IMR-90 (cell line): ENCODE results near the gene GNG7. TPM values are rescaled to one million over a fixed set of nuclear protein-coding genes. Genes with fewer than 3 reads are reported as not detected.

ENCODE experiments used
- ATAC-seq: fragments of 200-7000 bp; cut with Tn5 transposase; 2 replicates; pipeline ENCODE4 v1.9.1; 2020; ENCODE audit warnings: low read depth, mild to moderate bottlenecking, moderate library complexity
- BruUV-seq: library from RNA; stranded (reverse); fragments of 400-500 nt; replicated peaks from 2 replicates; lab custom pipeline; 2021; lab: Mats Ljungman, UMichigan
- CTCF ChIA-PET: fragments of 300-600 bp; formaldehyde crosslinking; extraction: SDS; loops from one replicate; lab custom pipeline; 2021; ENCODE audit warnings: antibody characterized with exemption; lab: Yijun Ruan, JAX
- POLR2A ChIA-PET: fragments of 300-600 bp; sonication (Branson Sonifier 250); formaldehyde crosslinking; loops from one replicate; lab custom pipeline; 2022; ENCODE audit warnings: antibody characterized with exemption; ENCODE audit not compliant: unreplicated experiment; lab: Charles Lee
- DNase-seq: peaks from one replicate; pipeline ENCODE4 v3.0.0; 2013
- H2AFZ ChIP-seq: replicated peaks from 2 replicates; pipeline ENCODE3; 2013; ENCODE audit warnings: low read length, mild to moderate bottlenecking; ENCODE audit not compliant: poor library complexity
- H2AK5ac ChIP-seq: 2 replicates; pipeline ENCODE4 v1.6.1; 2013; ENCODE audit warnings: low read depth, low read length, inconsistent platforms
- H2AK9ac ChIP-seq: replicated peaks from 2 replicates; pipeline ENCODE3; 2013; ENCODE audit warnings: mild to moderate bottlenecking, low read depth, low read length, moderate library complexity; ENCODE audit not compliant: poor library complexity
- H2BK120ac ChIP-seq: 2 replicates; pipeline ENCODE4 v1.6.1; 2013; ENCODE audit warnings: low read depth, low read length, inconsistent platforms
- H2BK15ac ChIP-seq: 3 replicates; pipeline ENCODE4 v1.6.1; 2013; ENCODE audit warnings: low read depth, low read length, inconsistent platforms
- H2BK20ac ChIP-seq: 2 replicates; pipeline ENCODE4 v1.6.1; 2013; ENCODE audit warnings: low read depth, mild to moderate bottlenecking, inconsistent platforms, low read length, moderate library complexity
- H2BK5ac ChIP-seq: 2 replicates; pipeline ENCODE4 v1.6.1; 2013; ENCODE audit warnings: mild to moderate bottlenecking, low read depth, low read length, inconsistent platforms; ENCODE audit not compliant: poor library complexity, severe bottlenecking
- H3K14ac ChIP-seq: replicated peaks from 2 replicates; pipeline ENCODE4 v1.6.1; 2013; ENCODE audit warnings: low read depth, low read length, inconsistent platforms
- H3K18ac ChIP-seq: 2 replicates; pipeline ENCODE4 v1.6.1; 2013; ENCODE audit warnings: low read depth, low read length, control low read depth
- H3K23ac ChIP-seq: 2 replicates; pipeline ENCODE4 v1.6.1; 2013; ENCODE audit warnings: low read depth, low read length, inconsistent platforms
- H3K27ac ChIP-seq: 2 replicates; pipeline ENCODE4 v1.5.1; 2013; ENCODE audit warnings: mild to moderate bottlenecking, control low read depth, low read length; ENCODE audit not compliant: insufficient read depth
- H3K27me3 ChIP-seq: 2 replicates; pipeline ENCODE4 v1.6.1; 2013; ENCODE audit warnings: low read length; ENCODE audit not compliant: control insufficient read depth, insufficient read depth
- H3K36me3 ChIP-seq: 2 replicates; pipeline ENCODE4 v1.6.1; 2013; ENCODE audit warnings: low read length, mixed read lengths; ENCODE audit not compliant: control insufficient read depth, insufficient read depth
- H3K4ac ChIP-seq: 2 replicates; pipeline ENCODE4 v1.6.1; 2013; ENCODE audit warnings: low read depth, low read length, inconsistent platforms
- H3K4me1 ChIP-seq: 2 replicates; pipeline ENCODE4 v1.6.1; 2013; ENCODE audit warnings: low read length, mixed read lengths; ENCODE audit not compliant: control insufficient read depth, insufficient read depth
- H3K4me2 ChIP-seq: 2 replicates; pipeline ENCODE4 v1.6.1; 2013; ENCODE audit warnings: low read depth, mild to moderate bottlenecking, control low read depth, low read length, moderate library complexity
- H3K4me3 ChIP-seq: 2 replicates; pipeline ENCODE4 v1.5.1; 2013; ENCODE audit warnings: low read depth, mild to moderate bottlenecking, control low read depth, low read length, moderate library complexity; ENCODE audit not compliant: insufficient read depth
- H3K56ac ChIP-seq: 2 replicates; pipeline ENCODE4 v1.6.1; 2013; ENCODE audit warnings: low read length, inconsistent platforms; ENCODE audit not compliant: insufficient read depth; ENCODE audit errors: extremely low read depth
- H3K79me1 ChIP-seq, 2 experiments: 2 replicates each; pipeline ENCODE4 v1.6.1; 2013; ENCODE audit warnings: low read length in 2 of 2, inconsistent platforms in 1 of 2, low read depth in 1 of 2
- H3K9ac ChIP-seq: 2 replicates; pipeline ENCODE4 v1.6.1; 2013; ENCODE audit warnings: low read depth, low read length, control low read depth
- H3K9me1 ChIP-seq: 2 replicates; pipeline ENCODE4 v1.6.1; 2013; ENCODE audit warnings: low read length, inconsistent platforms; ENCODE audit not compliant: insufficient read depth
- H3K9me3 ChIP-seq: 2 replicates; pipeline ENCODE4 v1.6.1; 2013; ENCODE audit warnings: low read length; ENCODE audit not compliant: control insufficient read depth, insufficient read depth
- H4K20me1 ChIP-seq: 2 replicates; pipeline ENCODE4 v1.6.1; 2013; ENCODE audit warnings: low read length, inconsistent platforms; ENCODE audit not compliant: insufficient read depth
- H4K5ac ChIP-seq: 2 replicates; pipeline ENCODE4 v1.6.1; 2013; ENCODE audit warnings: mild to moderate bottlenecking, low read depth, low read length, control low read depth
- H4K8ac ChIP-seq, 2 experiments: 2 replicates each; pipeline ENCODE4 v1.6.1; 2013; ENCODE audit warnings: low read depth in 2 of 2, low read length in 2 of 2, control low read depth in 1 of 2, inconsistent platforms in 1 of 2
- H4K91ac ChIP-seq: 2 replicates; pipeline ENCODE4 v1.6.1; 2013; ENCODE audit warnings: low read depth, low read length, inconsistent platforms; ENCODE audit not compliant: insufficient read depth
- BHLHE40 ChIP-seq: fragments of 150-350 bp; IDR thresholded peaks from 2 replicates; pipeline ENCODE4 v1.6.1; 2016; ENCODE audit warnings: mild to moderate bottlenecking, low read depth, low read length
- CEBPB ChIP-seq: IDR thresholded peaks from 2 replicates; pipeline ENCODE4 v1.6.1; 2012; ENCODE audit warnings: low read depth, low read length, improper control_type of control experiment
- CHD1 ChIP-seq: IDR thresholded peaks from 2 replicates; pipeline ENCODE4 v1.6.1; 2012; ENCODE audit warnings: low read depth, low read length, improper control_type of control experiment
- FOS ChIP-seq: fragments of 150-350 bp; IDR thresholded peaks from 2 replicates; pipeline ENCODE4 v1.6.1; 2016; ENCODE audit warnings: low read depth, low read length
- MAFK ChIP-seq: IDR thresholded peaks from 2 replicates; pipeline ENCODE4 v1.6.1; 2012; ENCODE audit warnings: low read depth, low read length, improper control_type of control experiment
- MAZ ChIP-seq: IDR thresholded peaks from 2 replicates; pipeline ENCODE4 v1.6.1; 2012; ENCODE audit warnings: low read depth, mild to moderate bottlenecking, low read length, improper control_type of control experiment, moderate library complexity, borderline replicate concordance
- MXI1 ChIP-seq: IDR thresholded peaks from 2 replicates; pipeline ENCODE4 v1.6.1; 2012; ENCODE audit warnings: low read depth, mild to moderate bottlenecking, low read length, moderate library complexity, borderline replicate concordance
- NFE2L2 ChIP-seq: fragments of 150-350 bp; IDR thresholded peaks from 2 replicates; pipeline ENCODE4 v1.6.1; 2016; ENCODE audit warnings: low read depth, mild to moderate bottlenecking, low read length
- POLR2A ChIP-seq: IDR thresholded peaks from 2 replicates; pipeline ENCODE4 v1.6.1; 2012; ENCODE audit warnings: mild to moderate bottlenecking, low read depth, low read length
- RAD21 ChIP-seq: IDR thresholded peaks from 2 replicates; pipeline ENCODE4 v1.6.1; 2012; ENCODE audit warnings: low read length, improper control_type of control experiment
- RCOR1 ChIP-seq: IDR thresholded peaks from 2 replicates; pipeline ENCODE4 v1.6.1; 2012; ENCODE audit warnings: mild to moderate bottlenecking, low read length, improper control_type of control experiment; ENCODE audit not compliant: insufficient replicate concordance
- WGBS, 2 experiments: methylation state at CpG; one replicate each; pipeline versions ENCODE4 v1.1.5 to v1.1.7; 2013; ENCODE audit warnings: missing lambda C conversion rate in 2 of 2; ENCODE audit not compliant: insufficient read length in 1 of 2; ENCODE audit errors: extremely low coverage in 2 of 2; 5-methylcytosine and 5-hydroxymethylcytosine counted together
- dilution Hi-C: fragments of 300-500 bp; cut with HindIII; formaldehyde crosslinking; loops from one replicate; pipeline ENCODE4 v1.14.3; 2018; ENCODE audit warnings: low sequenced_read_pairs; ENCODE audit not compliant: unreplicated experiment
- in situ Hi-C: fragments of 300-500 bp; cut with MboI; formaldehyde crosslinking; loops from 3 replicates; pipeline ENCODE4 v1.14.3; 2019; ENCODE audit warnings: low sequenced_read_pairs, inconsistent platforms, mixed read lengths
- intact Hi-C: fragments of 100-400 bp; cut with micrococcal nuclease; formaldehyde crosslinking; loops from 2 replicates; pipeline ENCODE4 v1.10.0; 2022
- polyA plus RNA-seq, 3 experiments: library from polyadenylated mRNA; depleted of rRNA; stranded (reverse); fragments of >200 nt; gene quantifications; 2 replicates each; pipeline ENCODE4 v1.2.3, GENCODE V29; 2012; ENCODE audit warnings: low replicate concordance in 1 of 3
- total RNA-seq: library from RNA; depleted of rRNA; stranded (reverse); fragments of >200 nt; gene quantifications from 2 replicates; pipeline ENCODE4 v1.2.3, GENCODE V29; 2012
- TF ChIP-seq, protein P1 (sequence below): conservative IDR thresholded peaks from 2 replicates; pipeline ENCODE4 v1.5.1; 2012; ENCODE audit warnings: mild to moderate bottlenecking, low read depth, low read length, improper control_type of control experiment
- TF ChIP-seq, protein P2 (sequence below): fragments of 150-350 bp; IDR thresholded peaks from 2 replicates; pipeline ENCODE4 v1.6.1; 2017; ENCODE audit warnings: mild to moderate bottlenecking, antibody characterized with exemption, low read length, low read depth
- TF ChIP-seq, protein P3 (sequence below): fragments of 150-350 bp; IDR thresholded peaks from 2 replicates; pipeline ENCODE4 v1.6.1; 2016; ENCODE audit warnings: low read depth, mild to moderate bottlenecking, low read length, moderate library complexity, borderline replicate concordance

GNG7 gene
- total and polyA plus RNA-seq, 2 of the 4 experiments (the other 2 are of a cell fraction), result under 0.01 to 0.21 TPM

- no peak overlapping the region for H4K5ac ChIP-seq
- in situ Hi-C loops (loop anchor here (10.0 kb wide), 1 partner anchor 343 kb away; no protein-coding TSS in a partner anchor), intact Hi-C loops (no loop called here), dilution Hi-C loops (no loop called here)
- CTCF ChIA-PET, result interaction anchor here (1.2 kb wide), 1 partner anchor 38 kb away, joined by 3 read pairs; no protein-coding TSS in a partner anchor
- no peaks in the 10 kb centered on the region for H4K20me1 ChIP-seq
- H2BK120ac ChIP-seq, result no peak overlapping the region
- H2AK5ac ChIP-seq, result peak overlapping the region; percentile 64
- no peak overlapping the region for H3K14ac ChIP-seq
- H3K79me1 ChIP-seq, result no peaks in the 10 kb centered on the region
- no TSS peak for BruUV-seq
- H2AFZ ChIP-seq, result no peak overlapping the region
- H2AK9ac ChIP-seq, result peak overlapping the region; percentile 9
- H4K8ac ChIP-seq, result no peak overlapping the region
- H3K9ac ChIP-seq, result no peak overlapping the region
- no peak overlapping the region; the same call in 2 of the 3 replicates for H2BK15ac ChIP-seq
- 0 out of 2 replicates have a peak overlapping the region, but pooled peaks have one; percentile 34 for H3K23ac ChIP-seq
- no peak overlapping the region for H3K27ac ChIP-seq
- ATAC-seq, result no peak
- H3K4me1 ChIP-seq, result peaks cover 3% of the 10 kb centered on the region
- H3K27me3 ChIP-seq, result peaks cover 2% of the 10 kb centered on the region; the same call in 1 of the 2 replicates
- H3K56ac ChIP-seq, result no peak overlapping the region
- H3K4me2 ChIP-seq, result no peak overlapping the region
- no peak overlapping the region for H3K18ac ChIP-seq
- H3K9me3 ChIP-seq, result peaks cover 3% of the 10 kb centered on the region; the same call in 1 of the 2 replicates
- H4K91ac ChIP-seq, result no peak overlapping the region
- POLR2A ChIA-PET, result interaction anchor here (0.8 kb wide), 1 partner anchor 196 kb away, joined by 4 read pairs; no protein-coding TSS in a partner anchor
- H2BK20ac ChIP-seq, result no peak overlapping the region
- DNase-seq, result no peak
- 83% methylated on average over 1 of the region's 11 CpGs; no CpG with 5 or more reads in 1 of the 2 experiments for WGBS, 2 experiments
- H3K9me1 ChIP-seq, result 0 out of 2 replicates have a peak, but pooled peaks cover 3% of the 10 kb centered on the region
- no peaks in the 10 kb centered on the region for H3K36me3 ChIP-seq
- H3K4me3 ChIP-seq, result no peak overlapping the region
- H2BK5ac ChIP-seq, result no peak overlapping the region
- peak overlapping the region; percentile 4; the same call in 1 of the 2 replicates for H3K4ac ChIP-seq
- TF ChIP-seq FOS (no peak), MAZ (no peak), BHLHE40 (no peak), MXI1 (no peak), MAFK (no peak), CEBPB (no peak), NFE2L2 (no peak), CHD1 (no peak), RCOR1 (no peak), RAD21 (no peak), POLR2A (no peak)
- TF ChIP-seq, protein P1, sequence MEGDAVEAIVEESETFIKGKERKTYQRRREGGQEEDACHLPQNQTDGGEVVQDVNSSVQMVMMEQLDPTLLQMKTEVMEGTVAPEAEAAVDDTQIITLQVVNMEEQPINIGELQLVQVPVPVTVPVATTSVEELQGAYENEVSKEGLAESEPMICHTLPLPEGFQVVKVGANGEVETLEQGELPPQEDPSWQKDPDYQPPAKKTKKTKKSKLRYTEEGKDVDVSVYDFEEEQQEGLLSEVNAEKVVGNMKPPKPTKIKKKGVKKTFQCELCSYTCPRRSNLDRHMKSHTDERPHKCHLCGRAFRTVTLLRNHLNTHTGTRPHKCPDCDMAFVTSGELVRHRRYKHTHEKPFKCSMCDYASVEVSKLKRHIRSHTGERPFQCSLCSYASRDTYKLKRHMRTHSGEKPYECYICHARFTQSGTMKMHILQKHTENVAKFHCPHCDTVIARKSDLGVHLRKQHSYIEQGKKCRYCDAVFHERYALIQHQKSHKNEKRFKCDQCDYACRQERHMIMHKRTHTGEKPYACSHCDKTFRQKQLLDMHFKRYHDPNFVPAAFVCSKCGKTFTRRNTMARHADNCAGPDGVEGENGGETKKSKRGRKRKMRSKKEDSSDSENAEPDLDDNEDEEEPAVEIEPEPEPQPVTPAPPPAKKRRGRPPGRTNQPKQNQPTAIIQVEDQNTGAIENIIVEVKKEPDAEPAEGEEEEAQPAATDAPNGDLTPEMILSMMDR, result no peak
- TF ChIP-seq, protein P2, sequence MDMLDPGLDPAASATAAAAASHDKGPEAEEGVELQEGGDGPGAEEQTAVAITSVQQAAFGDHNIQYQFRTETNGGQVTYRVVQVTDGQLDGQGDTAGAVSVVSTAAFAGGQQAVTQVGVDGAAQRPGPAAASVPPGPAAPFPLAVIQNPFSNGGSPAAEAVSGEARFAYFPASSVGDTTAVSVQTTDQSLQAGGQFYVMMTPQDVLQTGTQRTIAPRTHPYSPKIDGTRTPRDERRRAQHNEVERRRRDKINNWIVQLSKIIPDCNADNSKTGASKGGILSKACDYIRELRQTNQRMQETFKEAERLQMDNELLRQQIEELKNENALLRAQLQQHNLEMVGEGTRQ, result no peak
- TF ChIP-seq, protein P3, sequence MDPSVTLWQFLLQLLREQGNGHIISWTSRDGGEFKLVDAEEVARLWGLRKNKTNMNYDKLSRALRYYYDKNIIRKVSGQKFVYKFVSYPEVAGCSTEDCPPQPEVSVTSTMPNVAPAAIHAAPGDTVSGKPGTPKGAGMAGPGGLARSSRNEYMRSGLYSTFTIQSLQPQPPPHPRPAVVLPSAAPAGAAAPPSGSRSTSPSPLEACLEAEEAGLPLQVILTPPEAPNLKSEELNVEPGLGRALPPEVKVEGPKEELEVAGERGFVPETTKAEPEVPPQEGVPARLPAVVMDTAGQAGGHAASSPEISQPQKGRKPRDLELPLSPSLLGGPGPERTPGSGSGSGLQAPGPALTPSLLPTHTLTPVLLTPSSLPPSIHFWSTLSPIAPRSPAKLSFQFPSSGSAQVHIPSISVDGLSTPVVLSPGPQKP, result no peak
Measured at GRCh38 chr19:2617393-2618165, 84.9 kb downstream of the GNG7 start.
